ENCODE results near the gene MPC1. TPM values are rescaled to one million over a fixed set of nuclear protein-coding genes. Genes with fewer than 3 reads are reported as not detected.

MPC1 gene
- total RNA-seq, 1 donor from 2014 or later: 19.1 TPM

Other genes with a start within 250 kb of the MPC1 start
- gene TBXT, start 215.1 kb downstream of the MPC1 start, total RNA-seq: not detected in 2 replicates
- gene PRR18, start 74.5 kb downstream of the MPC1 start, total RNA-seq: not detected in 2 replicates
- 57.6 and 63.3 TPM in 2 replicates for gene SFT2D1, start 40.4 kb downstream of the MPC1 start, total RNA-seq
- gene RAMACL, start 203.7 kb upstream of the MPC1 start, total RNA-seq: 0.29 and 0.42 TPM in 2 replicates
- 2.0 and 2.7 TPM in 2 replicates for gene RPS6KA2, start 244.3 kb upstream of the MPC1 start, total RNA-seq